ENCODE results near the gene TBC1D8.

TBC1D8 gene

GRCh38 chr2:101080211-101081068 lies 70.7 kb downstream of the TBC1D8 start:
- TF ChIP-seq, protein P1, sequence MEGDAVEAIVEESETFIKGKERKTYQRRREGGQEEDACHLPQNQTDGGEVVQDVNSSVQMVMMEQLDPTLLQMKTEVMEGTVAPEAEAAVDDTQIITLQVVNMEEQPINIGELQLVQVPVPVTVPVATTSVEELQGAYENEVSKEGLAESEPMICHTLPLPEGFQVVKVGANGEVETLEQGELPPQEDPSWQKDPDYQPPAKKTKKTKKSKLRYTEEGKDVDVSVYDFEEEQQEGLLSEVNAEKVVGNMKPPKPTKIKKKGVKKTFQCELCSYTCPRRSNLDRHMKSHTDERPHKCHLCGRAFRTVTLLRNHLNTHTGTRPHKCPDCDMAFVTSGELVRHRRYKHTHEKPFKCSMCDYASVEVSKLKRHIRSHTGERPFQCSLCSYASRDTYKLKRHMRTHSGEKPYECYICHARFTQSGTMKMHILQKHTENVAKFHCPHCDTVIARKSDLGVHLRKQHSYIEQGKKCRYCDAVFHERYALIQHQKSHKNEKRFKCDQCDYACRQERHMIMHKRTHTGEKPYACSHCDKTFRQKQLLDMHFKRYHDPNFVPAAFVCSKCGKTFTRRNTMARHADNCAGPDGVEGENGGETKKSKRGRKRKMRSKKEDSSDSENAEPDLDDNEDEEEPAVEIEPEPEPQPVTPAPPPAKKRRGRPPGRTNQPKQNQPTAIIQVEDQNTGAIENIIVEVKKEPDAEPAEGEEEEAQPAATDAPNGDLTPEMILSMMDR (IDR thresholded peaks at IDR 0.05; ENCODE audit: insufficient read depth, low read depth, low read length, missing control alignments) = no peak
- DNase-seq (ENCODE audit: low read depth) = no peak
- no peak overlapping the region for H3K4me3 ChIP-seq (ENCODE audit: low read length)

DNA sequence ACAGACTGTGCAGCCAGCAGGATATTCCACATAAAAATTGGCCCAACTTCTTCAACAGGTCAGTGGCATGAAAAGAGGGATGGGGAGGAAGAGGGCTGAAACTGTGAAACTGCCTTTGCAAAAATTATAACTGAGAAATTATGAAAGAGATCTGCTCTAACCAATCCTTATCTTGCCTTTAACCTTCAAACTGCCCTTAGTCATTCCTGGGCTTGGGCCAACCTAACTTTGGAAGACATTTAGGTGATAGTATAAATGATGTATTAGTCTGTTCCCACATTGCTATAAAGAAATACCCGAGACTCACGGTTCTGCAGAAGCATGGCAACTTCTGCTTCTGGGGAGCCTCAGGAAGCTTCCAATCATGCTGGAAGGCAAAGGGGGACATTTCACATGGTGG lies 74.6 kb downstream of the TBC1D8 start:
- no peak for DNase-seq (ENCODE audit: low read depth)
- TF ChIP-seq, protein P1 (IDR thresholded peaks at IDR 0.05; ENCODE audit: insufficient read depth, low read depth, low read length, missing control alignments) = no peak

GRCh38 chr2:101064868-101065549 lies 86.2 kb downstream of the TBC1D8 start:
- TF ChIP-seq, protein P1 (IDR thresholded peaks at IDR 0.05; ENCODE audit: insufficient read depth, low read depth, low read length, missing control alignments) = no peak
- no peak overlapping the region for H3K4me3 ChIP-seq (ENCODE audit: low read length)
- DNase-seq (ENCODE audit: low read depth) = peak; percentile 90

More for the DNA sequence above, 74.6 kb downstream of the TBC1D8 start:
- H3K4me3 ChIP-seq (ENCODE audit: low read length) = no peak overlapping the region

DNA sequence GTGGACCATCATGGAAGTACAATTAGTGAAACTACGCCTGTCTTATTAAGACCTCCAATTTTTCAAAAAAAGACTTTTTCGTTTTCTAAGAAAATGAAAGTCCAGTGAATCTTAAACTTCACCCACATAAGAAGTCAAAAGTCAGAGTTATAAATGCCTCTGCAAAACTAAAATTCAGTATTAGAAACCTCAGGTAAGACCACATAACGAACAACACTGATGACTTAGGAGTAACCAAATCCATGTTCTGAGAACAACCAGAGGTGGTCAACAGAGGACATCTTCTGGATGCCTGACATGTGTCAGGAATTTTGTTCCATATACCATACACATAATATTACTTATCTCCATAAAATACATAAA lies 86.7 kb downstream of the TBC1D8 start:
- TF ChIP-seq, protein P1 (IDR thresholded peaks at IDR 0.05; ENCODE audit: insufficient read depth, low read depth, low read length, missing control alignments) = no peak

GRCh38 chr2:101064125-101064502 lies 87.1 kb downstream of the TBC1D8 start:
- H3K4me3 ChIP-seq (ENCODE audit: low read length) = no peak overlapping the region
- TF ChIP-seq, protein P1 (IDR thresholded peaks at IDR 0.05; ENCODE audit: insufficient read depth, low read depth, low read length, missing control alignments) = no peak
- no peak for DNase-seq (ENCODE audit: low read depth)

More for the DNA sequence above, 86.7 kb downstream of the TBC1D8 start:
- no peak overlapping the region for H3K4me3 ChIP-seq (ENCODE audit: low read length)
- no peak for DNase-seq (ENCODE audit: low read depth)

DNA sequence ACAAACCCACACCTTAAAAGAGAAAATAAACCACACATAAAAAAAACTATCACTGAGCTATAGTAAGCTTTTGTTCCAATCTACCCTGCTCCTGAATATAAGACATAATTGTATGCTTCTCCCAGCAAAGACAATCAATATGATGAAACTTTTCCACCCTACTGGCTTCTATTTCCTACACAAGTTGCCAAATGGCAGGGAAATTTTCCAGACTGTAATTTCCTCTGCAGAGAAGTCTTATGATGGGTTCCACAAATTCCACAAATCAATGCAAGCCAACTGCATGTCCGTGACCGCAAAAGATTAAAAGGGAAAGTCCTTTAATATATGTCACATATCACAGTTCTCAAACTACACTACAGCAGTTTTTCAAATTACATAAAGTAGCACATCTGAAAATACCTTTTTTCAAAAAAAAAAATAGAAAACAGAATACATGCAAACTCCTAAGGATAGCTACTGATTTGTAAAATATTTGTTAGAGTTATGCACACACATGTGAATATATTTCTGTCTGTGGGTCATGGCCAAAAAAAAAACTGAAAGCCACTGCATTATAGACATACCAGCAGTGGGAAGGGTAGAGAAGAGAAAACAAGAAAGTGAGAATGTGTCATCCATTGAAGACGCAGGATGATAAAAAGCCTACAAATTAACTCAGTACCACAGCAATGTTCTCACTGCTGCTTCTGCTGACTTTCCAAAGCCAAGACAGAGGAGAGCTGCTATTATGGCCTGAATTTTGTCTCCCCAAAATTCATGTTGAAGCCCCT lies 87.6 kb downstream of the TBC1D8 start:
- peak; percentile 41 for DNase-seq (ENCODE audit: low read depth)

More for the DNA sequence above, 87.6 kb downstream of the TBC1D8 start:
- no peak overlapping the region for H3K4me3 ChIP-seq (ENCODE audit: low read length)
- TF ChIP-seq, protein P1 (IDR thresholded peaks at IDR 0.05; ENCODE audit: insufficient read depth, low read depth, low read length, missing control alignments) = no peak

Measured in epithelial cell of esophagus (primary cell).